IPS-NIHi7 (cell line): ENCODE data around the gene ABCB10.
"Not testable (repeated sequence)": the region's sequence is repeated elsewhere in the genome, so short reads cannot be mapped to it uniquely, and the experiment has no call there.

Source experiments
- DNase-seq: peaks from one replicate; pipeline ENCODE4 v3.0.0; 2012; ENCODE audit warnings: mixed read lengths; ENCODE audit errors: extremely low spot score

Gene ABCB10

GRCh38 chr1:229536982-229537381, 21.5 kb downstream of the ABCB10 start:
- no peak for DNase-seq

GRCh38 chr1:229535230-229535629, 23.3 kb downstream of the ABCB10 start:
- DNase-seq, result no peak

GRCh38 chr1:229531326-229531725, 27.2 kb downstream of the ABCB10 start:
- DNase-seq, result no peak

GRCh38 chr1:229529639-229530038, 28.9 kb downstream of the ABCB10 start:
- no peak for DNase-seq

GRCh38 chr1:229526695-229527094, 31.8 kb downstream of the ABCB10 start:
- no peak for DNase-seq

GRCh38 chr1:229523052-229523451, 35.5 kb downstream of the ABCB10 start:
- no peak for DNase-seq

- peak; percentile 75 for DNase-seq
These were observed 43.8 kb downstream of the ABCB10 start for GRCh38 chr1:229514578-229515275.

- DNase-seq, result not testable (repeated sequence)
These were observed 46.9 kb downstream of the ABCB10 start for GRCh38 chr1:229511625-229512024.

- DNase-seq, result not testable (repeated sequence)
These were observed 47.3 kb downstream of the ABCB10 start for GRCh38 chr1:229511201-229511600.

GRCh38 chr1:229509576-229509975, 48.9 kb downstream of the ABCB10 start:
- no peak for DNase-seq

- no peak for DNase-seq
These were observed 49.6 kb downstream of the ABCB10 start for GRCh38 chr1:229508823-229509337.

- peak; percentile 99 for DNase-seq
These were observed 50.3 kb downstream of the ABCB10 start, which contains the start of gene NUP133 for GRCh38 chr1:229507951-229508822. NUP133 (minus strand) TSS chr1:229508341; CDS start chr1:229508249, 92 bp downstream.

GRCh38 chr1:229507502-229507901, 51.0 kb downstream of the ABCB10 start:
- DNase-seq, result no peak

GRCh38 chr1:229506633-229507032, 51.9 kb downstream of the ABCB10 start:
- no peak for DNase-seq

GRCh38 chr1:229495782-229496181, 62.7 kb downstream of the ABCB10 start:
- no peak for DNase-seq

GRCh38 chr1:229487181-229487580, 71.3 kb downstream of the ABCB10 start:
- DNase-seq, result no peak

GRCh38 chr1:229485318-229485717, 73.2 kb downstream of the ABCB10 start:
- no peak for DNase-seq

GRCh38 chr1:229482511-229482910, 76.0 kb downstream of the ABCB10 start:
- no peak for DNase-seq

- DNase-seq, result no peak
These were observed 78.0 kb downstream of the ABCB10 start for GRCh38 chr1:229480495-229480894.

- no peak for DNase-seq
These were observed 78.7 kb downstream of the ABCB10 start for GRCh38 chr1:229479660-229480399.

- DNase-seq, result no peak
These were observed 79.7 kb downstream of the ABCB10 start for GRCh38 chr1:229478852-229479251.

GRCh38 chr1:229475859-229476258, 82.6 kb downstream of the ABCB10 start:
- DNase-seq, result not testable (repeated sequence)
